GM23338 (cell line): ENCODE results near the gene GPR152. TPM values are rescaled to one million over a fixed set of nuclear protein-coding genes. Genes with fewer than 3 reads are reported as not detected.

Source experiments
- ATAC-seq: fragments of 200-7000 bp; cut with Tn5 transposase; 3 replicates; pipeline ENCODE4 v1.9.1; 2020
- DNase-seq: peaks from one replicate; pipeline ENCODE4 v3.0.0-alpha.2; 2015; ENCODE audit warnings: low spot score
- H2AFZ ChIP-seq: fragments of 200-600 bp; sonication (generic); 2 replicates; pipeline ENCODE4 v1.8.0; 2016; ENCODE audit warnings: antibody characterized with exemption, mild to moderate bottlenecking, moderate library complexity
- H3F3A ChIP-seq: fragments of 200-600 bp; sonication (generic); replicated peaks from 2 replicates; pipeline ENCODE4 v1.8.0; 2017; ENCODE audit warnings: antibody characterized with exemption, mixed run types, low read depth
- H3K27ac ChIP-seq: fragments of 200-600 bp; sonication (generic); 2 replicates; pipeline ENCODE4 v1.6.1; 2016; ENCODE audit warnings: low read depth
- H3K27me3 ChIP-seq: fragments of 200-600 bp; sonication (generic); 2 replicates; pipeline ENCODE4 v1.8.0; 2016; ENCODE audit warnings: mild to moderate bottlenecking, mixed run types, moderate library complexity; ENCODE audit not compliant: insufficient read depth
- H3K36me3 ChIP-seq: fragments of 200-600 bp; sonication (generic); 2 replicates; pipeline ENCODE4 v1.8.0; 2016; ENCODE audit warnings: mild to moderate bottlenecking; ENCODE audit not compliant: insufficient read depth
- H3K4me1 ChIP-seq: fragments of 200-600 bp; sonication (generic); 2 replicates; pipeline ENCODE4 v1.8.0; 2016; ENCODE audit warnings: mild to moderate bottlenecking, moderate library complexity; ENCODE audit not compliant: insufficient read depth
- H3K4me2 ChIP-seq: fragments of 200-600 bp; sonication (generic); 2 replicates; pipeline ENCODE4 v1.7.1; 2017; ENCODE audit warnings: mixed run types
- H3K4me3 ChIP-seq: fragments of 200-600 bp; sonication (generic); 2 replicates; pipeline ENCODE4 v1.6.1; 2016; ENCODE audit warnings: mixed run types
- H3K79me2 ChIP-seq: fragments of 200-600 bp; sonication (generic); replicated peaks from 2 replicates; pipeline ENCODE4 v1.8.0; 2017; ENCODE audit warnings: mild to moderate bottlenecking; ENCODE audit not compliant: insufficient read depth
- H3K9me2 ChIP-seq: fragments of 200-600 bp; sonication (generic); 2 replicates; pipeline ENCODE4 v1.8.0; 2017; ENCODE audit not compliant: insufficient read depth
- H4K20me1 ChIP-seq: fragments of 200-600 bp; sonication (generic); replicated peaks from 2 replicates; pipeline ENCODE4 v1.8.0; 2017; ENCODE audit warnings: mild to moderate bottlenecking; ENCODE audit not compliant: insufficient read depth
- H3K27ac Mint-ChIP-seq: 2 replicates; pipeline ENCODE4 v1.8.0; 2020; ENCODE audit warnings: inconsistent platforms, mild to moderate bottlenecking, moderate library complexity, mixed read lengths
- H3K27me3 Mint-ChIP-seq: 3 replicates; pipeline ENCODE4 v1.8.0; 2022; ENCODE audit warnings: low read depth, mild to moderate bottlenecking, moderate library complexity, mixed read lengths, inconsistent platforms; ENCODE audit not compliant: insufficient read depth, poor library complexity
- H3K36me3 Mint-ChIP-seq: 3 replicates; pipeline ENCODE4 v1.8.0; 2021; ENCODE audit warnings: low read depth, mild to moderate bottlenecking, inconsistent platforms, moderate library complexity, mixed read lengths
- H3K4me1 Mint-ChIP-seq: 3 replicates; pipeline ENCODE4 v1.8.0; 2020; ENCODE audit warnings: mild to moderate bottlenecking, inconsistent platforms, mixed read lengths
- H3K4me3 Mint-ChIP-seq: 3 replicates; pipeline ENCODE4 v1.8.0; 2021; ENCODE audit warnings: moderate library complexity, mild to moderate bottlenecking, inconsistent platforms, mixed read lengths
- H3K9me3 Mint-ChIP-seq: 3 replicates; pipeline ENCODE4 v1.8.0; 2020; ENCODE audit warnings: moderate library complexity, mild to moderate bottlenecking, inconsistent platforms, mixed read lengths
- CREB1 ChIP-seq: fragments of 250-450 bp; sonication (Bioruptor Pico); IDR thresholded peaks from 2 replicates; pipeline ENCODE4 v1.5.0; 2020; ENCODE audit warnings: low read depth, mild to moderate bottlenecking, moderate library complexity
- EZH2 ChIP-seq: fragments of 200-600 bp; sonication (generic); IDR thresholded peaks from one replicate; pipeline ENCODE4 v1.8.0; 2017; ENCODE audit warnings: antibody characterized with exemption, mild to moderate bottlenecking, low read depth; ENCODE audit not compliant: unreplicated experiment
- EZH2phosphoT487 ChIP-seq: fragments of 200-600 bp; sonication (generic); IDR thresholded peaks from one replicate; pipeline ENCODE4 v1.8.1; 2018; ENCODE audit warnings: antibody characterized with exemption; ENCODE audit not compliant: unreplicated experiment
- JUNB ChIP-seq: IDR thresholded peaks from one replicate; pipeline ENCODE4 v1.6.1; 2016; ENCODE audit warnings: antibody characterized with exemption; ENCODE audit not compliant: unreplicated experiment
- NANOG ChIP-seq: IDR thresholded peaks from 2 replicates; pipeline ENCODE4 v1.6.1; 2016; ENCODE audit warnings: antibody characterized with exemption, borderline replicate concordance
- POLR2AphosphoS5 ChIP-seq: IDR thresholded peaks from 2 replicates; pipeline ENCODE4 v1.6.1; 2016; ENCODE audit warnings: antibody characterized with exemption, low read depth
- STAT1 ChIP-seq: IDR thresholded peaks from one replicate; pipeline ENCODE4 v1.6.1; 2016; ENCODE audit warnings: antibody characterized with exemption; ENCODE audit not compliant: unreplicated experiment
- ZNF114 ChIP-seq: fragments of 250-450 bp; sonication (Bioruptor Pico); IDR thresholded peaks from 2 replicates; pipeline ENCODE4 v1.5.0; 2020; ENCODE audit warnings: mild to moderate bottlenecking, moderate library complexity
- ZNF331 ChIP-seq: fragments of 250-450 bp; sonication (Bioruptor Pico); IDR thresholded peaks from 2 replicates; pipeline ENCODE4 v1.5.0; 2020; ENCODE audit warnings: low read depth, mild to moderate bottlenecking, moderate library complexity
- polyA plus RNA-seq: library from polyadenylated mRNA; unstranded; fragments of >200 nt; fragmentation: Nextera tagmentation; extraction: Ambion mirVana; gene quantifications from 2 replicates; pipeline ENCODE4 v1.2.1, GENCODE V29; 2016
- total RNA-seq: library from RNA; depleted of rRNA; stranded (reverse); fragments of >200 nt; shearing (Covaris generic); gene quantifications from 2 replicates; pipeline ENCODE4 v1.2.3, GENCODE V29; 2014
- TF ChIP-seq, protein P1 (sequence below): IDR thresholded peaks from one replicate; pipeline ENCODE4 v1.6.1; 2018; ENCODE audit warnings: antibody characterized with exemption; ENCODE audit not compliant: unreplicated experiment
- TF ChIP-seq, protein P2 (sequence below), 2 experiments: fragments of 200-600 bp in 1 of 2; sonication (generic) in 1 of 2; conservative IDR thresholded peaks; 2 replicates each; pipeline versions ENCODE4 v1.5.1 to v1.6.1; 2016 to 2017; ENCODE audit warnings: antibody characterized with exemption in 2 of 2, low read depth in 2 of 2, mild to moderate bottlenecking in 2 of 2, moderate library complexity in 1 of 2
- TF ChIP-seq, protein P3 (sequence below): IDR thresholded peaks from 2 replicates; pipeline ENCODE4 v1.6.1; 2016; ENCODE audit warnings: antibody characterized with exemption
- TF ChIP-seq, protein P4 (sequence below): fragments of 250-450 bp; sonication (Bioruptor Pico); IDR thresholded peaks from 2 replicates; pipeline ENCODE4 v1.5.0; 2020; ENCODE audit warnings: mild to moderate bottlenecking, moderate library complexity

Gene GPR152
- total and polyA plus RNA-seq, 2 experiments from 2014 or later, result not detected

DNA sequence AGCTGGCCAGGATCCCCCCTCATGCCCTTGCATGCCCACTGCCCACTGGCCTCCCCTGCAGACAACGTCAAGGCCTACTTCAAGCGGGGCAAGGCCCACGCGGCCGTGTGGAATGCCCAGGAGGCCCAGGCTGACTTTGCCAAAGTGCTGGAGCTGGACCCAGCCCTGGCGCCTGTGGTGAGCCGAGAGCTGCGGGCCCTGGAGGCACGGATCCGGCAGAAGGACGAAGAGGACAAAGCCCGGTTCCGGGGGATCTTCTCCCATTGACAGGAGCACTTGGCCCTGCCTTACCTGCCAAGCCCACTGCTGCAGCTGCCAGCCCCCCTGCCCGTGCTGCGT lies 38.2 kb upstream of the GPR152 start:
- Histone ChIP-seq H3K36me3 (no peaks in the 10 kb centered on the region; the same call in 1 of the 2 replicates), H4K20me1 (no peaks in the 10 kb centered on the region; the same call in 1 of the 2 replicates)

More for the DNA sequence above, 38.2 kb upstream of the GPR152 start:
- ATAC-seq (no peak), DNase-seq (no peak)
- Histone ChIP-seq H3K4me1 (no peaks in the 10 kb centered on the region), H3K4me3 (no peak overlapping the region), H3K9me2 (no peaks in the 10 kb centered on the region), H3K79me2 (no peaks in the 10 kb centered on the region), H3K27me3 (no peaks in the 10 kb centered on the region), H3F3A (0 out of 2 replicates have a peak, but pooled peaks cover 3% of the 10 kb centered on the region), H3K27ac (no peak overlapping the region), H2AFZ (no peak overlapping the region), H3K4me2 (no peak overlapping the region)
- Mint-ChIP-seq H3K9me3 (no peaks in the 10 kb centered on the region), H3K4me3 (no peak overlapping the region), H3K27me3 (peaks cover 8% of the 10 kb centered on the region), H3K27ac (no peak overlapping the region), H3K36me3 (peaks cover 9% of the 10 kb centered on the region; the same call in 1 of the 3 replicates), H3K4me1 (peaks cover 7% of the 10 kb centered on the region)
- TF ChIP-seq, protein P1, sequence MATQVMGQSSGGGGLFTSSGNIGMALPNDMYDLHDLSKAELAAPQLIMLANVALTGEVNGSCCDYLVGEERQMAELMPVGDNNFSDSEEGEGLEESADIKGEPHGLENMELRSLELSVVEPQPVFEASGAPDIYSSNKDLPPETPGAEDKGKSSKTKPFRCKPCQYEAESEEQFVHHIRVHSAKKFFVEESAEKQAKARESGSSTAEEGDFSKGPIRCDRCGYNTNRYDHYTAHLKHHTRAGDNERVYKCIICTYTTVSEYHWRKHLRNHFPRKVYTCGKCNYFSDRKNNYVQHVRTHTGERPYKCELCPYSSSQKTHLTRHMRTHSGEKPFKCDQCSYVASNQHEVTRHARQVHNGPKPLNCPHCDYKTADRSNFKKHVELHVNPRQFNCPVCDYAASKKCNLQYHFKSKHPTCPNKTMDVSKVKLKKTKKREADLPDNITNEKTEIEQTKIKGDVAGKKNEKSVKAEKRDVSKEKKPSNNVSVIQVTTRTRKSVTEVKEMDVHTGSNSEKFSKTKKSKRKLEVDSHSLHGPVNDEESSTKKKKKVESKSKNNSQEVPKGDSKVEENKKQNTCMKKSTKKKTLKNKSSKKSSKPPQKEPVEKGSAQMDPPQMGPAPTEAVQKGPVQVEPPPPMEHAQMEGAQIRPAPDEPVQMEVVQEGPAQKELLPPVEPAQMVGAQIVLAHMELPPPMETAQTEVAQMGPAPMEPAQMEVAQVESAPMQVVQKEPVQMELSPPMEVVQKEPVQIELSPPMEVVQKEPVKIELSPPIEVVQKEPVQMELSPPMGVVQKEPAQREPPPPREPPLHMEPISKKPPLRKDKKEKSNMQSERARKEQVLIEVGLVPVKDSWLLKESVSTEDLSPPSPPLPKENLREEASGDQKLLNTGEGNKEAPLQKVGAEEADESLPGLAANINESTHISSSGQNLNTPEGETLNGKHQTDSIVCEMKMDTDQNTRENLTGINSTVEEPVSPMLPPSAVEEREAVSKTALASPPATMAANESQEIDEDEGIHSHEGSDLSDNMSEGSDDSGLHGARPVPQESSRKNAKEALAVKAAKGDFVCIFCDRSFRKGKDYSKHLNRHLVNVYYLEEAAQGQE, result no peak
- TF ChIP-seq EZH2phosphoT487 (no peak), CREB1 (CRISPR knock-in tag) (no peak), POLR2AphosphoS5 (no peak), ZNF114 (no peak), EZH2 (no peak), JUNB (no peak), NANOG (no peak), ZNF331 (CRISPR knock-in tag) (no peak), STAT1 (no peak)
- TF ChIP-seq, protein P2, sequence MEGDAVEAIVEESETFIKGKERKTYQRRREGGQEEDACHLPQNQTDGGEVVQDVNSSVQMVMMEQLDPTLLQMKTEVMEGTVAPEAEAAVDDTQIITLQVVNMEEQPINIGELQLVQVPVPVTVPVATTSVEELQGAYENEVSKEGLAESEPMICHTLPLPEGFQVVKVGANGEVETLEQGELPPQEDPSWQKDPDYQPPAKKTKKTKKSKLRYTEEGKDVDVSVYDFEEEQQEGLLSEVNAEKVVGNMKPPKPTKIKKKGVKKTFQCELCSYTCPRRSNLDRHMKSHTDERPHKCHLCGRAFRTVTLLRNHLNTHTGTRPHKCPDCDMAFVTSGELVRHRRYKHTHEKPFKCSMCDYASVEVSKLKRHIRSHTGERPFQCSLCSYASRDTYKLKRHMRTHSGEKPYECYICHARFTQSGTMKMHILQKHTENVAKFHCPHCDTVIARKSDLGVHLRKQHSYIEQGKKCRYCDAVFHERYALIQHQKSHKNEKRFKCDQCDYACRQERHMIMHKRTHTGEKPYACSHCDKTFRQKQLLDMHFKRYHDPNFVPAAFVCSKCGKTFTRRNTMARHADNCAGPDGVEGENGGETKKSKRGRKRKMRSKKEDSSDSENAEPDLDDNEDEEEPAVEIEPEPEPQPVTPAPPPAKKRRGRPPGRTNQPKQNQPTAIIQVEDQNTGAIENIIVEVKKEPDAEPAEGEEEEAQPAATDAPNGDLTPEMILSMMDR (conservative IDR thresholded peaks at IDR 0.05; ENCODE audit: low read depth in 2 of 2), result no peak
- TF ChIP-seq, protein P3, sequence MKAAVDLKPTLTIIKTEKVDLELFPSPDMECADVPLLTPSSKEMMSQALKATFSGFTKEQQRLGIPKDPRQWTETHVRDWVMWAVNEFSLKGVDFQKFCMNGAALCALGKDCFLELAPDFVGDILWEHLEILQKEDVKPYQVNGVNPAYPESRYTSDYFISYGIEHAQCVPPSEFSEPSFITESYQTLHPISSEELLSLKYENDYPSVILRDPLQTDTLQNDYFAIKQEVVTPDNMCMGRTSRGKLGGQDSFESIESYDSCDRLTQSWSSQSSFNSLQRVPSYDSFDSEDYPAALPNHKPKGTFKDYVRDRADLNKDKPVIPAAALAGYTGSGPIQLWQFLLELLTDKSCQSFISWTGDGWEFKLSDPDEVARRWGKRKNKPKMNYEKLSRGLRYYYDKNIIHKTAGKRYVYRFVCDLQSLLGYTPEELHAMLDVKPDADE, result no peak
- TF ChIP-seq, protein P4, sequence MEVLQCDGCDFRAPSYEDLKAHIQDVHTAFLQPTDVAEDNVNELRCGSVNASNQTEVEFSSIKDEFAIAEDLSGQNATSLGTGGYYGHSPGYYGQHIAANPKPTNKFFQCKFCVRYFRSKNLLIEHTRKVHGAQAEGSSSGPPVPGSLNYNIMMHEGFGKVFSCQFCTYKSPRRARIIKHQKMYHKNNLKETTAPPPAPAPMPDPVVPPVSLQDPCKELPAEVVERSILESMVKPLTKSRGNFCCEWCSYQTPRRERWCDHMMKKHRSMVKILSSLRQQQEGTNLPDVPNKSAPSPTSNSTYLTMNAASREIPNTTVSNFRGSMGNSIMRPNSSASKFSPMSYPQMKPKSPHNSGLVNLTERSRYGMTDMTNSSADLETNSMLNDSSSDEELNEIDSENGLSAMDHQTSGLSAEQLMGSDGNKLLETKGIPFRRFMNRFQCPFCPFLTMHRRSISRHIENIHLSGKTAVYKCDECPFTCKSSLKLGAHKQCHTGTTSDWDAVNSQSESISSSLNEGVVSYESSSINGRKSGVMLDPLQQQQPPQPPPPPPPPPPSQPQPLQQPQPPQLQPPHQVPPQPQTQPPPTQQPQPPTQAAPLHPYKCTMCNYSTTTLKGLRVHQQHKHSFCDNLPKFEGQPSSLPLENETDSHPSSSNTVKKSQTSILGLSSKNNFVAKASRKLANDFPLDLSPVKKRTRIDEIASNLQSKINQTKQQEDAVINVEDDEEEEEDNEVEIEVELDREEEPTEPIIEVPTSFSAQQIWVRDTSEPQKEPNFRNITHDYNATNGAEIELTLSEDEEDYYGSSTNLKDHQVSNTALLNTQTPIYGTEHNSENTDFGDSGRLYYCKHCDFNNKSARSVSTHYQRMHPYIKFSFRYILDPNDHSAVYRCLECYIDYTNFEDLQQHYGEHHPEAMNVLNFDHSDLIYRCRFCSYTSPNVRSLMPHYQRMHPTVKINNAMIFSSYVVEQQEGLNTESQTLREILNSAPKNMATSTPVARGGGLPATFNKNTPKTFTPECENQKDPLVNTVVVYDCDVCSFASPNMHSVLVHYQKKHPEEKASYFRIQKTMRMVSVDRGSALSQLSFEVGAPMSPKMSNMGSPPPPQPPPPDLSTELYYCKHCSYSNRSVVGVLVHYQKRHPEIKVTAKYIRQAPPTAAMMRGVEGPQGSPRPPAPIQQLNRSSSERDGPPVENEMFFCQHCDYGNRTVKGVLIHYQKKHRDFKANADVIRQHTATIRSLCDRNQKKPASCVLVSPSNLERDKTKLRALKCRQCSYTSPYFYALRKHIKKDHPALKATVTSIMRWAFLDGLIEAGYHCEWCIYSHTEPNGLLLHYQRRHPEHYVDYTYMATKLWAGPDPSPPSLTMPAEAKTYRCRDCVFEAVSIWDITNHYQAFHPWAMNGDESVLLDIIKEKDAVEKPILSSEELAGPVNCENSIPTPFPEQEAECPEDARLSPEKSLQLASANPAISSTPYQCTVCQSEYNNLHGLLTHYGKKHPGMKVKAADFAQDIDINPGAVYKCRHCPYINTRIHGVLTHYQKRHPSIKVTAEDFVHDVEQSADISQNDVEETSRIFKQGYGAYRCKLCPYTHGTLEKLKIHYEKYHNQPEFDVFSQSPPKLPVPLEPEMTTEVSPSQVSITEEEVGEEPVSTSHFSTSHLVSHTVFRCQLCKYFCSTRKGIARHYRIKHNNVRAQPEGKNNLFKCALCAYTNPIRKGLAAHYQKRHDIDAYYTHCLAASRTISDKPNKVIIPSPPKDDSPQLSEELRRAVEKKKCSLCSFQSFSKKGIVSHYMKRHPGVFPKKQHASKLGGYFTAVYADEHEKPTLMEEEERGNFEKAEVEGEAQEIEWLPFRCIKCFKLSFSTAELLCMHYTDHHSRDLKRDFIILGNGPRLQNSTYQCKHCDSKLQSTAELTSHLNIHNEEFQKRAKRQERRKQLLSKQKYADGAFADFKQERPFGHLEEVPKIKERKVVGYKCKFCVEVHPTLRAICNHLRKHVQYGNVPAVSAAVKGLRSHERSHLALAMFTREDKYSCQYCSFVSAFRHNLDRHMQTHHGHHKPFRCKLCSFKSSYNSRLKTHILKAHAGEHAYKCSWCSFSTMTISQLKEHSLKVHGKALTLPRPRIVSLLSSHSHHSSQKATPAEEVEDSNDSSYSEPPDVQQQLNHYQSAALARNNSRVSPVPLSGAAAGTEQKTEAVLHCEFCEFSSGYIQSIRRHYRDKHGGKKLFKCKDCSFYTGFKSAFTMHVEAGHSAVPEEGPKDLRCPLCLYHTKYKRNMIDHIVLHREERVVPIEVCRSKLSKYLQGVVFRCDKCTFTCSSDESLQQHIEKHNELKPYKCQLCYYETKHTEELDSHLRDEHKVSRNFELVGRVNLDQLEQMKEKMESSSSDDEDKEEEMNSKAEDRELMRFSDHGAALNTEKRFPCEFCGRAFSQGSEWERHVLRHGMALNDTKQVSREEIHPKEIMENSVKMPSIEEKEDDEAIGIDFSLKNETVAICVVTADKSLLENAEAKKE (CRISPR knock-in tag), result no peak
